HepG2 (cell line): ENCODE results near the gene BRS3. TPM values are rescaled to one million over a fixed set of nuclear protein-coding genes. Genes with fewer than 3 reads are reported as not detected.

Experiments used
- ATAC-seq: fragments of 200-7000 bp; cut with Tn5 transposase; 3 replicates; pipeline ENCODE4 v1.9.1; 2020; ENCODE audit warnings: mild to moderate bottlenecking, moderate library complexity
- BruUV-seq: library from RNA; stranded (reverse); fragments of 400-500 nt; replicated peaks from 2 replicates; lab custom pipeline; 2021; lab: Mats Ljungman, UMichigan
- CTCF ChIA-PET: fragments of 300-600 bp; formaldehyde crosslinking; extraction: SDS; loops from one replicate; lab custom pipeline; 2021; ENCODE audit warnings: low total read pairs, inconsistent platforms, low intra/inter-chr PET ratio; lab: Yijun Ruan, JAX
- POLR2A ChIA-PET: fragments of 350-600 bp; sonication (Branson Sonifier 250); formaldehyde crosslinking; loops from one replicate; lab custom pipeline; 2020; ENCODE audit warnings: antibody characterized with exemption, inconsistent platforms; lab: Yijun Ruan, JAX
- DNase-seq: peaks from one replicate; pipeline ENCODE4 v3.0.0-alpha.2; 2015; ENCODE audit warnings: low spot score
- FAIRE-seq: peaks from 3 replicates; lab custom pipeline; 2011; peaks lifted over from hg19 to GRCh38; lab: Jason Lieb, UNC
- H2AFZ ChIP-seq: one replicate; pipeline ENCODE4 v1.6.1; 2011; ENCODE audit warnings: low read length, inconsistent platforms
- H3K27ac ChIP-seq: fragments of 300-600 bp; 3 replicates; pipeline ENCODE4 v1.8.0; 2011; ENCODE audit warnings: mixed run types, mild to moderate bottlenecking, mixed read lengths, low read length, inconsistent platforms; ENCODE audit not compliant: insufficient read depth; ENCODE audit errors: extremely low read length
- H3K27me3 ChIP-seq, 2 experiments: fragments of 200-600 bp in 1 of 2; 2 replicates in 1 of 2; 3 replicates in 1 of 2; pipeline versions ENCODE4 v1.6.0 to v1.8.0; 2011; ENCODE audit warnings: low read length in 2 of 2, mild to moderate bottlenecking in 2 of 2, moderate library complexity in 2 of 2, inconsistent platforms in 1 of 2; ENCODE audit not compliant: insufficient read depth in 2 of 2, control insufficient read depth in 1 of 2
- H3K36me3 ChIP-seq, 2 experiments: fragments of 200-600 bp in 1 of 2; replicated peaks in 1 of 2; 2 replicates in 1 of 2; 3 replicates in 1 of 2; pipeline versions ENCODE4 v1.5.1 to v1.8.0; 2011; ENCODE audit warnings: low read length in 2 of 2, inconsistent platforms in 1 of 2; ENCODE audit not compliant: insufficient read depth in 2 of 2, control insufficient read depth in 1 of 2
- H3K4me1 ChIP-seq: 2 replicates; pipeline ENCODE4 v1.5.1; 2012; ENCODE audit warnings: low read length, inconsistent platforms; ENCODE audit not compliant: insufficient read depth
- H3K4me2 ChIP-seq: 2 replicates; pipeline ENCODE4 v1.6.0; 2011; ENCODE audit warnings: low read depth, low read length, inconsistent platforms
- H3K4me3 ChIP-seq, 3 experiments: fragments of 200-600 bp in 1 of 3; sonication (generic), shearing (Covaris generic) in 1 of 3; replicated peaks in 1 of 3; 2 replicates each; pipeline ENCODE4 v1.5.1; 2011 to 2016; ENCODE audit warnings: low read length in 3 of 3, inconsistent platforms in 2 of 3, low read depth in 2 of 3, mild to moderate bottlenecking in 2 of 3, control low read depth in 1 of 3, mixed read lengths in 1 of 3; ENCODE audit not compliant: insufficient read depth in 1 of 3
- H3K79me2 ChIP-seq: one replicate; pipeline ENCODE4 v1.6.1; 2011; ENCODE audit warnings: low read length, inconsistent platforms; ENCODE audit not compliant: insufficient read depth
- H3K9ac ChIP-seq: 2 replicates; pipeline ENCODE4 v1.6.0; 2011; ENCODE audit warnings: mild to moderate bottlenecking, low read depth, low read length, inconsistent platforms; ENCODE audit not compliant: insufficient read depth
- H3K9me3 ChIP-seq: 2 replicates; pipeline ENCODE4 v1.5.1; 2012; ENCODE audit warnings: mild to moderate bottlenecking, low read length
- H4K20me1 ChIP-seq: 2 replicates; pipeline ENCODE4 v1.6.0; 2011; ENCODE audit warnings: inconsistent platforms, mild to moderate bottlenecking, low read length, moderate library complexity; ENCODE audit not compliant: insufficient read depth
- BHLHE40 ChIP-seq: IDR thresholded peaks from 2 replicates; pipeline ENCODE4 v1.6.1; 2011; ENCODE audit warnings: low read length, improper control_type of control experiment
- EZH2 ChIP-seq: conservative IDR thresholded peaks from 2 replicates; pipeline ENCODE4 v1.6.1; 2012; ENCODE audit warnings: mild to moderate bottlenecking, low read depth, low read length, moderate library complexity
- HDAC6 ChIP-seq: fragments of 200-600 bp; sonication (generic); IDR thresholded peaks from 2 replicates; pipeline ENCODE4 v1.7.0; 2017; ENCODE audit warnings: mild to moderate bottlenecking, antibody characterized with exemption, low read length, low read depth
- NR2C2 ChIP-seq: sonication (generic); formaldehyde crosslinking; IDR thresholded peaks from 2 replicates; pipeline ENCODE4 v1.4.0; 2020; ENCODE audit warnings: missing genetic modification reagents, mild to moderate bottlenecking, moderate library complexity, borderline replicate concordance
- ZNF263 ChIP-seq: sonication (generic); formaldehyde crosslinking; IDR thresholded peaks from 2 replicates; pipeline ENCODE4 v1.4.0; 2020; ENCODE audit warnings: missing genetic modification reagents
- ZNF703 ChIP-seq: sonication (generic); formaldehyde crosslinking; IDR thresholded peaks from 2 replicates; pipeline ENCODE4 v1.5.1; 2020; ENCODE audit warnings: missing genetic modification reagents, mild to moderate bottlenecking, moderate library complexity, borderline replicate concordance
- ZNF776 ChIP-seq: sonication (generic); formaldehyde crosslinking; IDR thresholded peaks from 2 replicates; pipeline ENCODE4 v1.4.0; 2020; ENCODE audit warnings: mild to moderate bottlenecking, missing genetic modification reagents
- ZNF83 ChIP-seq: sonication (generic); formaldehyde crosslinking; IDR thresholded peaks from 2 replicates; pipeline ENCODE4 v1.4.0; 2020; ENCODE audit warnings: missing genetic modification reagents, mild to moderate bottlenecking, borderline replicate concordance
- ZSCAN9 ChIP-seq: IDR thresholded peaks from 2 replicates; pipeline ENCODE4 v1.6.1; 2016; ENCODE audit warnings: borderline replicate concordance
- WGBS: methylation state at CpG from one replicate; pipeline ENCODE4 v1.1.6; 2017; ENCODE audit warnings: low lambda C conversion rate; 5-methylcytosine and 5-hydroxymethylcytosine counted together
- in situ Hi-C: cut with HindIII; loops from 2 replicates; pipeline ENCODE4 v1.10.0; 2017; ENCODE audit warnings: low pct_unique_long_range_greater_than_20kb; ENCODE audit not compliant: extremely low pct_ligation_motif_present
- intact Hi-C: fragments of 100-400 bp; cut with micrococcal nuclease; formaldehyde crosslinking; loops from one replicate; pipeline ENCODE4 v1.10.0; 2022; ENCODE audit not compliant: unreplicated experiment
- polyA plus RNA-seq, 8 experiments: library from polyadenylated mRNA; depleted of rRNA in 3 of 8; stranded (reverse) in 7 of 8; unstranded in 1 of 8; fragments of >200 nt; fragmentation: Illumina TruSeq in 4 of 8; extraction: Trizol in 4 of 8; gene quantifications; 2 replicates each; pipeline versions ENCODE4 v1.2.1 to v1.2.3, GENCODE V29; 2011 to 2016; ENCODE audit warnings: low read depth in 4 of 8, missing spikeins in 1 of 8, mixed read lengths in 1 of 8; ENCODE audit not compliant: insufficient read depth in 1 of 8
- total RNA-seq, 5 experiments: library from RNA; depleted of rRNA; stranded (reverse); fragments of >200 nt; fragmentation: Illumina TruSeq; extraction: Trizol; gene quantifications; 2 replicates each; pipeline ENCODE4 v1.2.3, GENCODE V29; 2016; ENCODE audit warnings: low read depth in 1 of 5
- TF ChIP-seq, protein P1 (sequence below): IDR thresholded peaks from 2 replicates; pipeline ENCODE4 v1.6.1; 2016; ENCODE audit warnings: control low read depth
- TF ChIP-seq, protein P2 (sequence below): IDR thresholded peaks from 2 replicates; pipeline ENCODE4 v1.6.1; 2016; ENCODE audit warnings: low read depth
- TF ChIP-seq, protein P3 (sequence below): sonication (generic); formaldehyde crosslinking; IDR thresholded peaks from 2 replicates; pipeline ENCODE4 v1.4.0; 2020; ENCODE audit warnings: missing genetic modification reagents, borderline replicate concordance

Gene BRS3
- total and polyA plus RNA-seq, 2 of the 13 experiments (the other 11 are each of a cell fraction or from before 2014, with no cell fraction given) = not detected

DNA sequence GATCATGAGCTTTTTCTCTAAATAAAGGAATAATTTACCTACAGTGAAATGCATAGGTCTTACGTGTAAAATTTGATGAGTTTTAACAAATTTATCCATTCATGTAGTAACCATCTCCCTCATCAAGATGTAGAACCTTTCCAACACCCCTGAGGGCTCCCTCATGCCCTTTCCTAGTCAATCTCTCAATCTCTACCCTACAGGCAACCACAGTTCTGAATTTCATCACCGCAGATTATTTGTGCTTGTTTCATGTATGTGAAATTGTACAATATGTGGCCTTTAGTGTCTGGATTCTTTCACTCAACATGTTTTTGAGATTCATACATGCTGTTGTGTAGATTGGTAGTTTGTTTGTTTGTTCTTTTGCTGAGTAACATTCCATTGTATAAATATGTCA is 46.4 kb downstream of the BRS3 start:
- in situ Hi-C loops (no loop called here), intact Hi-C loops (no loop called here)
- H3K36me3 ChIP-seq = no peaks in the 10 kb centered on the region
- H3K4me3 ChIP-seq = no peak overlapping the region
- no peak for FAIRE-seq
- no peak overlapping the region for H2AFZ ChIP-seq
- no peak for DNase-seq
- H3K9ac ChIP-seq = no peak overlapping the region
- POLR2A ChIA-PET = no interaction called here
- H4K20me1 ChIP-seq = no peaks in the 10 kb centered on the region
- H3K4me2 ChIP-seq = no peak overlapping the region
- no peak overlapping the region for H3K27ac ChIP-seq
- H3K79me2 ChIP-seq = no peaks in the 10 kb centered on the region
- no peaks in the 10 kb centered on the region for H3K9me3 ChIP-seq
- no peak for TF ChIP-seq BHLHE40
- TF ChIP-seq, protein P1, sequence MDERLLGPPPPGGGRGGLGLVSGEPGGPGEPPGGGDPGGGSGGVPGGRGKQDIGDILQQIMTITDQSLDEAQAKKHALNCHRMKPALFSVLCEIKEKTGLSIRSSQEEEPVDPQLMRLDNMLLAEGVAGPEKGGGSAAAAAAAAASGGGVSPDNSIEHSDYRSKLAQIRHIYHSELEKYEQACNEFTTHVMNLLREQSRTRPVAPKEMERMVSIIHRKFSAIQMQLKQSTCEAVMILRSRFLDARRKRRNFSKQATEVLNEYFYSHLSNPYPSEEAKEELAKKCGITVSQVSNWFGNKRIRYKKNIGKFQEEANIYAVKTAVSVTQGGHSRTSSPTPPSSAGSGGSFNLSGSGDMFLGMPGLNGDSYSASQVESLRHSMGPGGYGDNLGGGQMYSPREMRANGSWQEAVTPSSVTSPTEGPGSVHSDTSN (CRISPR knock-in tag) = no peak
- TF ChIP-seq ZNF83 (CRISPR knock-in tag) = no peak
- TF ChIP-seq, protein P2, sequence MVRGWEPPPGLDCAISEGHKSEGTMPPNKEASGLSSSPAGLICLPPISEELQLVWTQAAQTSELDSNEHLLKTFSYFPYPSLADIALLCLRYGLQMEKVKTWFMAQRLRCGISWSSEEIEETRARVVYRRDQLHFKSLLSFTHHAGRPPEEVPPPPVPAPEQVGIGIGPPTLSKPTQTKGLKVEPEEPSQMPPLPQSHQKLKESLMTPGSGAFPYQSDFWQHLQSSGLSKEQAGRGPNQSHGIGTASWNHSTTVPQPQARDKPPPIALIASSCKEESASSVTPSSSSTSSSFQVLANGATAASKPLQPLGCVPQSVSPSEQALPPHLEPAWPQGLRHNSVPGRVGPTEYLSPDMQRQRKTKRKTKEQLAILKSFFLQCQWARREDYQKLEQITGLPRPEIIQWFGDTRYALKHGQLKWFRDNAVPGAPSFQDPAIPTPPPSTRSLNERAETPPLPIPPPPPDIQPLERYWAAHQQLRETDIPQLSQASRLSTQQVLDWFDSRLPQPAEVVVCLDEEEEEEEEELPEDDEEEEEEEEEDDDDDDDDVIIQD (CRISPR knock-in tag) = no peak
- TF ChIP-seq ZNF263 (CRISPR knock-in tag) = no peak
- TF ChIP-seq ZSCAN9 = no peak
- TF ChIP-seq ZNF703 (CRISPR knock-in tag) = no peak
- TF ChIP-seq, protein P3, sequence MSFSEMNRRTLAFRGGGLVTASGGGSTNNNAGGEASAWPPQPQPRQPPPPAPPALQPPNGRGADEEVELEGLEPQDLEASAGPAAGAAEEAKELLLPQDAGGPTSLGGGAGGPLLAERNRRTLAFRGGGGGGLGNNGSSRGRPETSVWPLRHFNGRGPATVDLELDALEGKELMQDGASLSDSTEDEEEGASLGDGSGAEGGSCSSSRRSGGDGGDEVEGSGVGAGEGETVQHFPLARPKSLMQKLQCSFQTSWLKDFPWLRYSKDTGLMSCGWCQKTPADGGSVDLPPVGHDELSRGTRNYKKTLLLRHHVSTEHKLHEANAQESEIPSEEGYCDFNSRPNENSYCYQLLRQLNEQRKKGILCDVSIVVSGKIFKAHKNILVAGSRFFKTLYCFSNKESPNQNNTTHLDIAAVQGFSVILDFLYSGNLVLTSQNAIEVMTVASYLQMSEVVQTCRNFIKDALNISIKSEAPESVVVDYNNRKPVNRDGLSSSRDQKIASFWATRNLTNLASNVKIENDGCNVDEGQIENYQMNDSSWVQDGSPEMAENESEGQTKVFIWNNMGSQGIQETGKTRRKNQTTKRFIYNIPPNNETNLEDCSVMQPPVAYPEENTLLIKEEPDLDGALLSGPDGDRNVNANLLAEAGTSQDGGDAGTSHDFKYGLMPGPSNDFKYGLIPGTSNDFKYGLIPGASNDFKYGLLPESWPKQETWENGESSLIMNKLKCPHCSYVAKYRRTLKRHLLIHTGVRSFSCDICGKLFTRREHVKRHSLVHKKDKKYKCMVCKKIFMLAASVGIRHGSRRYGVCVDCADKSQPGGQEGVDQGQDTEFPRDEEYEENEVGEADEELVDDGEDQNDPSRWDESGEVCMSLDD (CRISPR knock-in tag) = no peak
- TF ChIP-seq EZH2 = no peak
- TF ChIP-seq ZNF776 (CRISPR knock-in tag) = no peak
- TF ChIP-seq NR2C2 = no peak
- TF ChIP-seq HDAC6 = no peak
- no TSS peak for BruUV-seq
- CTCF ChIA-PET = no interaction called here
- ATAC-seq = no peak
- no peaks in the 10 kb centered on the region for H3K4me1 ChIP-seq
- WGBS = 6% methylated on average over 2 of the region's 2 CpGs
- no peaks in the 10 kb centered on the region for H3K27me3 ChIP-seq
